ENCODE data around the gene TRIP13. TPM values are rescaled to one million over a fixed set of nuclear protein-coding genes. Genes with fewer than 3 reads are reported as not detected.

Gene TRIP13
- total RNA-seq, 1 experiment from 2014 or later: 42.6 TPM

- H3K9me3 Mint-ChIP-seq: no peaks in the 10 kb centered on the region
- Histone ChIP-seq H3K27ac (ENCODE audit: insufficient read length, low read depth, low read length) (no peak overlapping the region), H2BK20ac (ENCODE audit: low read depth, low read length, poor library complexity, severe bottlenecking) (no peak overlapping the region), H3K18ac (ENCODE audit: insufficient read length, low read depth, low read length) (no peak overlapping the region), H3K4ac (ENCODE audit: low read depth, low read length) (no peak overlapping the region), H3K9ac (ENCODE audit: extremely low read depth, insufficient read length, low read length) (no peak overlapping the region), H3T11ph (ENCODE audit: low read length) (no peak overlapping the region), H3K4me1 (ENCODE audit: insufficient read depth, low read length) (no peaks in the 10 kb centered on the region), H2BK5ac (ENCODE audit: insufficient read length, low read length) (no peak overlapping the region), H3K23me2 (ENCODE audit: insufficient read length, low read depth, low read length, poor library complexity, severe bottlenecking) (no peaks in the 10 kb centered on the region), H3K23ac (ENCODE audit: insufficient read length, low read depth, low read length) (no peak overlapping the region), H3K9me3 (ENCODE audit: control insufficient read depth, low read depth, low read length) (no peaks in the 10 kb centered on the region), H3K27me3 (ENCODE audit: insufficient read depth, low read length) (no peaks in the 10 kb centered on the region), H3K56ac (ENCODE audit: insufficient read length, low read depth, low read length) (no peak overlapping the region), H2AK5ac (ENCODE audit: insufficient read length, low read length) (no peak overlapping the region), H3K79me1 (ENCODE audit: insufficient read depth, low read depth, low read length, poor library complexity, severe bottlenecking) (no peaks in the 10 kb centered on the region), H3K79me2 (ENCODE audit: insufficient read depth, low read length) (no peaks in the 10 kb centered on the region), H2BK15ac (ENCODE audit: low read depth, low read length) (no peak overlapping the region), H4K5ac (ENCODE audit: insufficient read length, low read depth, low read length) (no peak overlapping the region), H2AFZ (ENCODE audit: low read length) (no peak overlapping the region), H3K14ac (ENCODE audit: insufficient read depth, low read length) (no peak overlapping the region), H4K20me1 (ENCODE audit: control insufficient read depth, insufficient read depth, insufficient read length) (no peaks in the 10 kb centered on the region), H2BK120ac (ENCODE audit: low read depth, low read length, poor library complexity, severe bottlenecking) (no peak overlapping the region), H4K8ac (replicated peaks; ENCODE audit: insufficient read length, low read depth, low read length) (no peak overlapping the region), H3K4me2 (ENCODE audit: insufficient read depth, insufficient read length, low read length) (no peak overlapping the region), H2BK12ac (ENCODE audit: insufficient read length, low read depth, low read length) (no peak overlapping the region), H4K91ac (ENCODE audit: insufficient read length, low read depth, low read length) (no peak overlapping the region)
- TF ChIP-seq CTCF (conservative IDR thresholded peaks at IDR 0.05): no peak
- WGBS (ENCODE audit: extremely low coverage, insufficient read length, low lambda C conversion rate): no CpG with 5 or more reads among the region's 32 CpGs
- H3K27ac Mint-ChIP-seq: peak overlapping the region in 1 of 3 experiments; percentile 82; a peak in 2 of 7 replicates
- DNase-seq: no peak
- H3K27me3 Mint-ChIP-seq (ENCODE audit: low read depth): peaks cover 4% of the 10 kb centered on the region; the same call in 1 of the 2 replicates
- no peaks in the 10 kb centered on the region for H3K4me1 Mint-ChIP-seq
- H3K4me3 Mint-ChIP-seq: no peak overlapping the region
- peaks cover 0 to 13% (median 0%) of the 10 kb centered on the region in 3 experiments; a peak in 3 of 7 replicates for H3K36me3 Mint-ChIP-seq (ENCODE audit: insufficient read depth in 1 of 3, low read depth in 3 of 3)
Measured at GRCh38 chr5:854966-855743, 37.5 kb upstream of the TRIP13 start.

Data from H9 (cell line).